A549 (cell line): Measurements from ENCODE around the gene DRGX. TPM values are rescaled to one million over a fixed set of nuclear protein-coding genes. Genes with fewer than 3 reads are reported as not detected.
A peak's percentile ranks its signal among the peaks of the same experiment; 100 is the strongest.

Experiments
- ATAC-seq, 2 experiments: fragments of 200-7000 bp in 1 of 2; fragments of >200 bp in 1 of 2; cut with Nextera tagmentation in 1 of 2; cut with Tn5 transposase in 1 of 2; 3 replicates each; pipeline versions ENCODE4 v1.8.0 to v1.9.1; 2018 to 2020; ENCODE audit warnings: mild to moderate bottlenecking in 1 of 2, moderate library complexity in 1 of 2
- CTCF ChIA-PET: fragments of 300-600 bp; sonication (Branson Sonifier 250); formaldehyde crosslinking; extraction: SDS; loops from one replicate; lab custom pipeline; 2021; ENCODE audit warnings: antibody characterized with exemption, inconsistent platforms; lab: Yijun Ruan, JAX
- POLR2A ChIA-PET: fragments of 350-600 bp; formaldehyde crosslinking; extraction: SDS; loops from one replicate; lab custom pipeline; 2021; ENCODE audit warnings: antibody characterized with exemption, inconsistent platforms; lab: Yijun Ruan, JAX
- DNase-seq, 2 experiments: peaks; one replicate each; pipeline versions ENCODE4 v3.0.0 to v3.0.0-alpha.2; 2011 to 2016; ENCODE audit warnings: low read depth in 1 of 2, low spot score in 1 of 2
- FAIRE-seq: peaks from 2 replicates; lab custom pipeline; 2011; peaks lifted over from hg19 to GRCh38; lab: Jason Lieb, UNC
- H3K27ac ChIP-seq, 2 experiments: fragments of >200 bp; sonication (Bioruptor Twin); formaldehyde crosslinking; 3 replicates each; pipeline ENCODE4 v1.5.1; 2016 to 2017
- H3K4me1 ChIP-seq: fragments of >200 bp; sonication (Bioruptor Twin); formaldehyde crosslinking; 3 replicates; pipeline ENCODE4 v1.6.1; 2016
- H3K4me2 ChIP-seq: fragments of >200 bp; sonication (Bioruptor Twin); formaldehyde crosslinking; 3 replicates; pipeline ENCODE4 v1.6.1; 2016
- H3K4me3 ChIP-seq: fragments of >200 bp; sonication (Bioruptor Twin); formaldehyde crosslinking; 3 replicates; pipeline ENCODE4 v1.5.1; 2016
- H3K9me3 ChIP-seq: fragments of >200 bp; sonication (Bioruptor Twin); formaldehyde crosslinking; 3 replicates; pipeline ENCODE4 v1.6.1; 2016
- CBX2 ChIP-seq: fragments of 200-600 bp; sonication (generic); IDR thresholded peaks from 2 replicates; pipeline ENCODE4 v1.6.1; 2016; ENCODE audit warnings: low read depth, mild to moderate bottlenecking, borderline replicate concordance
- CBX8 ChIP-seq: fragments of 200-600 bp; sonication (generic); IDR thresholded peaks from 2 replicates; pipeline ENCODE4 v1.6.1; 2016
- CHD2 ChIP-seq: fragments of 150-350 bp; IDR thresholded peaks from 2 replicates; pipeline ENCODE4 v1.6.1; 2014; ENCODE audit warnings: low read length; ENCODE audit not compliant: partially characterized antibody
- EHMT2 ChIP-seq: fragments of 200-600 bp; sonication (generic); IDR thresholded peaks from 2 replicates; pipeline ENCODE4 v1.6.1; 2016; ENCODE audit warnings: antibody characterized with exemption, low read depth, mild to moderate bottlenecking, moderate library complexity
- ESRRA ChIP-seq: fragments of 150-350 bp; IDR thresholded peaks from 2 replicates; pipeline ENCODE4 v1.6.1; 2014; ENCODE audit warnings: mild to moderate bottlenecking, low read length, borderline replicate concordance
- FOSB ChIP-seq: fragments of 250-450 bp; sonication (Bioruptor Pico); IDR thresholded peaks from 2 replicates; pipeline ENCODE4 v1.5.0; 2020; ENCODE audit warnings: mild to moderate bottlenecking, moderate library complexity
- FOXS1 ChIP-seq: fragments of 250-450 bp; sonication (Bioruptor Pico); IDR thresholded peaks from 2 replicates; pipeline ENCODE4 v1.5.0; 2020; ENCODE audit warnings: mild to moderate bottlenecking, moderate library complexity
- GATA3 ChIP-seq: IDR thresholded peaks from 2 replicates; pipeline ENCODE4 v1.6.1; 2012; ENCODE audit warnings: borderline replicate concordance
- HEYL ChIP-seq: fragments of 250-450 bp; sonication (Bioruptor Pico); IDR thresholded peaks from 2 replicates; pipeline ENCODE4 v1.8.0; 2021; ENCODE audit warnings: mild to moderate bottlenecking, moderate library complexity
- HOXA7 ChIP-seq: fragments of 250-450 bp; sonication (Bioruptor Pico); IDR thresholded peaks from 2 replicates; pipeline ENCODE4 v1.5.0; 2020; ENCODE audit warnings: mild to moderate bottlenecking, moderate library complexity
- JUNB ChIP-seq: fragments of >200 bp; sonication (Bioruptor Twin); formaldehyde crosslinking; IDR thresholded peaks from 2 replicates; pipeline ENCODE4 v1.6.1; 2016
- MAFK ChIP-seq: fragments of 450-650 bp; IDR thresholded peaks from 2 replicates; pipeline ENCODE4 v1.6.1; 2014; ENCODE audit not compliant: partially characterized antibody
- MAZ ChIP-seq: fragments of 150-350 bp; IDR thresholded peaks from 2 replicates; pipeline ENCODE4 v1.6.1; 2014; ENCODE audit warnings: antibody characterized with exemption, low read depth, low read length, borderline replicate concordance
- MYC ChIP-seq: IDR thresholded peaks from 2 replicates; pipeline ENCODE4 v1.6.1; 2012; ENCODE audit warnings: mild to moderate bottlenecking, inconsistent platforms, low read length, improper control_type of control experiment, borderline replicate concordance
- NR3C1 ChIP-seq: fragments of >200 bp; sonication (Bioruptor Twin); formaldehyde crosslinking; IDR thresholded peaks from 3 replicates; pipeline ENCODE4 v1.6.1; 2017
- RCOR1 ChIP-seq: fragments of 150-350 bp; IDR thresholded peaks from 2 replicates; pipeline ENCODE4 v1.6.1; 2014; ENCODE audit warnings: antibody characterized with exemption, low read length, low read depth
- WGBS: methylation state at CpG from one replicate; pipeline ENCODE4 v1.1.6; 2017; ENCODE audit errors: missing lambda C conversion rate; 5-methylcytosine and 5-hydroxymethylcytosine counted together
- polyA plus RNA-seq, 4 experiments: library from polyadenylated mRNA; depleted of rRNA in 3 of 4; stranded (reverse); fragments of >200 nt; fragmentation: RNase III in 1 of 4; extraction: RNeasy Plus Mini Kit Qiagen cat#74134 plus additional on column Dnase treatment in 1 of 4; gene quantifications; 2 replicates in 3 of 4; 3 replicates in 1 of 4; pipeline ENCODE4 v1.2.3, GENCODE V29; 2011 to 2017
- TF ChIP-seq, protein P1 (sequence below): fragments of >200 bp; sonication (Bioruptor Twin); formaldehyde crosslinking; IDR thresholded peaks from 2 replicates; pipeline ENCODE4 v1.6.1; 2016
- TF ChIP-seq, protein P2 (sequence below): fragments of >200 bp; sonication (Bioruptor Twin); formaldehyde crosslinking; IDR thresholded peaks from 3 replicates; pipeline ENCODE4 v1.6.1; 2016
- TF ChIP-seq, protein P3 (sequence below): IDR thresholded peaks from 2 replicates; pipeline ENCODE4 v1.6.1; 2012
- TF ChIP-seq, protein P4 (sequence below): fragments of >200 bp; sonication (Bioruptor Twin); formaldehyde crosslinking; IDR thresholded peaks from 3 replicates; pipeline ENCODE4 v1.5.1; 2016
- TF ChIP-seq, protein P5 (sequence below): fragments of 150-350 bp; IDR thresholded peaks from 2 replicates; pipeline ENCODE4 v1.6.1; 2014; ENCODE audit warnings: low read depth, mild to moderate bottlenecking, low read length

DRGX gene
- polyA plus RNA-seq, 2 of the 4 experiments (the other 2 are of a cell fraction) = not detected

DNA sequence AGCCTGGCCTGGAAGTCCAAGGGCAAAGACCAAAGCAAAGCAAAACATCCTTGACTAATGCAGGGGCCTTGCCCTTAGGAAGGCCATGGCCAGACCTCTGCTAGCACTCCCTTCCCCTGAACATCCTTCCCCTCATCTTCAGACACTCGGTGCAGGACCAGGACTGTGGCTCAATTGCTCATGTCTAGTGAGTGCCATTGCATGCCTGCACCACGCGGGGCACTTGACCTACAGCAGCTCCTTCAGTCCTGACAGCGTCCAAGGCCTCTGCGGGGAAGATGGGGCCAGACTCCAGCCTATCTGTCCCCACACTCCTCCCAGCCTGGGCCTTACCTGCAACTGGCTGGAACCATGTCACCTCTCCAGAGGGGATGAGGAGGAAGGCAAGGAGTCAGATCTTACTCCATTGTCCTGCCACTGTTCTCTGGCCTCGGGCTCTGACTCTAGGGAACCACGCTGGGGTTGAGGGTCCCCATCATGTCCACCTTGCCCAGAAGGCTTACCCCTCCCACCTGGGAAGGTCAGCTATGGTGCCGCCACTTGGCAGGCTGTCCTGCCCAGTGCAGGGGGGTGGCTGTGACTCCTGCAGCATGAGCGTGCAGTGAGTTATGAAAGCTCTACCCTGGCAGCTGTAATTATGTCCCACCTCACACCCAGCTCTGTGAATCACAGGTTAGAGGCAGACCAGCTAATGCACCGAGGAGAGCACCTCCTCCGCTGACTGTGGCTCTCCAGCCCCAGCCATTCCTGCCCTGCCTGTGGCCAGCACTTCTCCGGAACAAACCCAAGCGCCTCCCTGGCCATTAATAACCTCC is 16.1 kb downstream of the DRGX start (continued):
- TF ChIP-seq MAFK = no peak

DNA sequence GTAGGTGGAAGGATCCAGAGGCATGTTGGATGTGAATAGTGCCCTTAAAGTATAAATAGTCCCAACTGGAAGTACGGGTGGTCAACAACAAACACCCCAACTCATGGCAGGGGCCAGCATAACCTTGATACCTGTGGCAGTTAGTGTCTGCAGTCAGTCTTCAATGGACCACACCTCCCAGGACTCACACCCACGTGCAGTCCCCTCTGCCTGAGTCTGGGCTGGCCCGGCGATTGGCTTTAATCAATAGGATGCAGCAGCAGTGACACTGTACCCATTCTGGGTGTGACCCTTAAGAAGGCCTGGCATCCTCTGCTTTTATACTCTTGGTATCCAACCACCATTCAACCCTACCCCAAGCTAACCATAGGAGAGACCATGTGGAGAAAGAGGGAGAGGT is 18.6 kb downstream of the DRGX start:
- DNase-seq = no peak
- WGBS = 17% methylated on average over 4 of the region's 4 CpGs

DNA sequence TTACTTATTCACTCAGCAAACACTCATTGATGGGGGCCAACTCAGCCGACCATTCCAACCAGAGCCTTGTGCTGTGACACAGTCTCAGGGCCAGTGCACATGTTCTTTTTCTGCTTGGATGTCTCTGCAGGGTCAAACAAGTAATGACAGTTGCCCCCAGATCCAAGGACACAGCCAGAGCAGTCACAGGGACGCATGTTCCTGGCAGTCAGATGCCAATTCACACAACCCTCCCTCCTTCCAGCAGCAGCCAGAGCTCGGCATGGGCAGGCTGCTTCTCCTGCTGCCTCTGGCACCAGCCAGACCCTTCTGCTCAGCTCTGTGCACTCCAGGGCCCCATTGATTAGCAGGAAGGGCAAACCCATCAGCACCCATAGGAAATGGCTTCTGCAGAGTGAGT is 20.3 kb downstream of the DRGX start:
- no peak for DNase-seq
- Histone ChIP-seq H3K9me3 (no peaks in the 10 kb centered on the region), H3K4me1 (no peaks in the 10 kb centered on the region), H3K27ac (no peak overlapping the region)
- TF ChIP-seq, protein P1, sequence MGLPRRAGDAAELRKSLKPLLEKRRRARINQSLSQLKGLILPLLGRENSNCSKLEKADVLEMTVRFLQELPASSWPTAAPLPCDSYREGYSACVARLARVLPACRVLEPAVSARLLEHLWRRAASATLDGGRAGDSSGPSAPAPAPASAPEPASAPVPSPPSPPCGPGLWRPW = no peak
- no peak for TF ChIP-seq FOXS1
- no peak for TF ChIP-seq EHMT2
- TF ChIP-seq, protein P2, sequence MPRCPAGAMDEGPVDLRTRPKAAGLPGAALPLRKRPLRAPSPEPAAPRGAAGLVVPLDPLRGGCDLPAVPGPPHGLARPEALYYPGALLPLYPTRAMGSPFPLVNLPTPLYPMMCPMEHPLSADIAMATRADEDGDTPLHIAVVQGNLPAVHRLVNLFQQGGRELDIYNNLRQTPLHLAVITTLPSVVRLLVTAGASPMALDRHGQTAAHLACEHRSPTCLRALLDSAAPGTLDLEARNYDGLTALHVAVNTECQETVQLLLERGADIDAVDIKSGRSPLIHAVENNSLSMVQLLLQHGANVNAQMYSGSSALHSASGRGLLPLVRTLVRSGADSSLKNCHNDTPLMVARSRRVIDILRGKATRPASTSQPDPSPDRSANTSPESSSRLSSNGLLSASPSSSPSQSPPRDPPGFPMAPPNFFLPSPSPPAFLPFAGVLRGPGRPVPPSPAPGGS = no peak
- TF ChIP-seq FOSB (CRISPR knock-in tag) = no peak
- TF ChIP-seq CHD2 = no peak
- TF ChIP-seq JUNB = no peak
- TF ChIP-seq, all 56 proteins: peak for 0
- no peak for FAIRE-seq
- 0% methylated on average over 2 of the region's 3 CpGs for WGBS
- no peak for ATAC-seq
- ChIA-PET POLR2A (no interaction called here), CTCF (no interaction called here)
- Histone ChIP-seq H3K4me2 (no peak overlapping the region), H3K4me3 (no peak overlapping the region)

More for the DNA sequence above, 18.6 kb downstream of the DRGX start:
- Histone ChIP-seq H3K4me2 (no peak overlapping the region), H3K27ac (no peak overlapping the region), H3K4me3 (no peak overlapping the region), H3K4me1 (no peaks in the 10 kb centered on the region), H3K9me3 (no peaks in the 10 kb centered on the region)
- CTCF ChIA-PET = interaction anchor here (0.6 to 2.5 kb wide), 2 partner anchors 30 to 237 kb away, joined by 3 to 8 read pairs; no protein-coding TSS in a partner anchor
- ATAC-seq (no peak), FAIRE-seq (no peak)
- TF ChIP-seq MAZ (no peak), CBX8 (no peak)
- POLR2A ChIA-PET = no interaction called here

DNA sequence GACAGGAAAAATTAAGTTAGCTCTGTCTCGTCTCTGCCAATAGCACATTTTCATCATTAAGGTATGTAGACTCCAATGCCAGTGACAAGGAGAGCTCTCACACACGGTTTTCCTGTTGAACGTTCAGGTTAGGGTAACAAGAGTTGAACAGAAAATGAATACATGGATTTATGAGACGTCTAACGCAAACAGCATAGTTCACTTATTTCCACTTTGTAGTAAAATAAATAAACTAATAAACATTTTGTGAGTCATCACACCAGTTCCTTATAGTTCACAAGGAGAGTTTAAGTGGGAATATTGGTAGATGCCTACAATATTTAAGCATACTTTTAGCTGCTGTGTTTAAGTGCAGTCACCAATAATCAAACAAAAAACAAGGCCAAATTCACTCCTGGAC is 21.1 kb downstream of the DRGX start:
- Histone ChIP-seq H3K4me1 (no peaks in the 10 kb centered on the region), H3K9me3 (no peaks in the 10 kb centered on the region), H3K27ac (no peak overlapping the region), H3K4me3 (no peak overlapping the region), H3K4me2 (no peak overlapping the region)
- POLR2A ChIA-PET = no interaction called here
- DNase-seq = no peak
- no peak for TF ChIP-seq NR3C1
- TF ChIP-seq, protein P1 = no peak
- no peak for TF ChIP-seq HOXA7
- TF ChIP-seq, protein P3, sequence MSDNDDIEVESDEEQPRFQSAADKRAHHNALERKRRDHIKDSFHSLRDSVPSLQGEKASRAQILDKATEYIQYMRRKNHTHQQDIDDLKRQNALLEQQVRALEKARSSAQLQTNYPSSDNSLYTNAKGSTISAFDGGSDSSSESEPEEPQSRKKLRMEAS = no peak
- no peak for TF ChIP-seq RCOR1
- no peak for TF ChIP-seq EHMT2
- TF ChIP-seq, protein P4, sequence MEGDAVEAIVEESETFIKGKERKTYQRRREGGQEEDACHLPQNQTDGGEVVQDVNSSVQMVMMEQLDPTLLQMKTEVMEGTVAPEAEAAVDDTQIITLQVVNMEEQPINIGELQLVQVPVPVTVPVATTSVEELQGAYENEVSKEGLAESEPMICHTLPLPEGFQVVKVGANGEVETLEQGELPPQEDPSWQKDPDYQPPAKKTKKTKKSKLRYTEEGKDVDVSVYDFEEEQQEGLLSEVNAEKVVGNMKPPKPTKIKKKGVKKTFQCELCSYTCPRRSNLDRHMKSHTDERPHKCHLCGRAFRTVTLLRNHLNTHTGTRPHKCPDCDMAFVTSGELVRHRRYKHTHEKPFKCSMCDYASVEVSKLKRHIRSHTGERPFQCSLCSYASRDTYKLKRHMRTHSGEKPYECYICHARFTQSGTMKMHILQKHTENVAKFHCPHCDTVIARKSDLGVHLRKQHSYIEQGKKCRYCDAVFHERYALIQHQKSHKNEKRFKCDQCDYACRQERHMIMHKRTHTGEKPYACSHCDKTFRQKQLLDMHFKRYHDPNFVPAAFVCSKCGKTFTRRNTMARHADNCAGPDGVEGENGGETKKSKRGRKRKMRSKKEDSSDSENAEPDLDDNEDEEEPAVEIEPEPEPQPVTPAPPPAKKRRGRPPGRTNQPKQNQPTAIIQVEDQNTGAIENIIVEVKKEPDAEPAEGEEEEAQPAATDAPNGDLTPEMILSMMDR = no peak
- no peak for TF ChIP-seq MYC
- TF ChIP-seq ESRRA = no peak
- TF ChIP-seq CBX2 = no peak
- TF ChIP-seq, protein P2 = no peak
- TF ChIP-seq, protein P5, sequence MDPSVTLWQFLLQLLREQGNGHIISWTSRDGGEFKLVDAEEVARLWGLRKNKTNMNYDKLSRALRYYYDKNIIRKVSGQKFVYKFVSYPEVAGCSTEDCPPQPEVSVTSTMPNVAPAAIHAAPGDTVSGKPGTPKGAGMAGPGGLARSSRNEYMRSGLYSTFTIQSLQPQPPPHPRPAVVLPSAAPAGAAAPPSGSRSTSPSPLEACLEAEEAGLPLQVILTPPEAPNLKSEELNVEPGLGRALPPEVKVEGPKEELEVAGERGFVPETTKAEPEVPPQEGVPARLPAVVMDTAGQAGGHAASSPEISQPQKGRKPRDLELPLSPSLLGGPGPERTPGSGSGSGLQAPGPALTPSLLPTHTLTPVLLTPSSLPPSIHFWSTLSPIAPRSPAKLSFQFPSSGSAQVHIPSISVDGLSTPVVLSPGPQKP = no peak
- TF ChIP-seq MAZ = no peak
- TF ChIP-seq GATA3 = no peak
- TF ChIP-seq HEYL (CRISPR knock-in tag) = no peak
- 20% methylated on average over 5 of the region's 5 CpGs for WGBS
- peak; percentile 7 for FAIRE-seq
- no peak for ATAC-seq
- CTCF ChIA-PET = no interaction called here
